ENCODE results near the gene STIMATE.

STIMATE gene

DNA sequence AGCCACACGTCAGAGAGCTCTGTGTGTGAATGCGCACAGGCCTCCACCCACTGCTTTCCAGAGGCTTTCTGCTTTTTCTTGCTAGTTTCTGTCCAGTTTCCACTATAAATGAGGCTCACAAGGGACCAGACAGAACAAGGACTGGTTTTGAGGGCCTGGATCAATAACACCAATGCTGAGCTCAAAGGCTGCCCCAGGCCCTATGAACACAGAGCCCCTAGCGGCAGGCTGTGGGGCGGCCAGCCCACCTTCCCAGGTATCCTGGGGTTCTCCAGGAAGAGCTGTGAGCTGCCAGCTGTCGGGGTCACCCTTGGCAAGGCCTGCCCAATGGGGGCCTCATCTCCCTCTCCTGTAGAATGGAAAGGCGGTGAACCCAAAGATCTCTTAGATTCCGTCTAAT is 104.9 kb downstream of the STIMATE start:
- no peak for DNase-seq (ENCODE audit: low read depth)
- TF ChIP-seq, protein P1, sequence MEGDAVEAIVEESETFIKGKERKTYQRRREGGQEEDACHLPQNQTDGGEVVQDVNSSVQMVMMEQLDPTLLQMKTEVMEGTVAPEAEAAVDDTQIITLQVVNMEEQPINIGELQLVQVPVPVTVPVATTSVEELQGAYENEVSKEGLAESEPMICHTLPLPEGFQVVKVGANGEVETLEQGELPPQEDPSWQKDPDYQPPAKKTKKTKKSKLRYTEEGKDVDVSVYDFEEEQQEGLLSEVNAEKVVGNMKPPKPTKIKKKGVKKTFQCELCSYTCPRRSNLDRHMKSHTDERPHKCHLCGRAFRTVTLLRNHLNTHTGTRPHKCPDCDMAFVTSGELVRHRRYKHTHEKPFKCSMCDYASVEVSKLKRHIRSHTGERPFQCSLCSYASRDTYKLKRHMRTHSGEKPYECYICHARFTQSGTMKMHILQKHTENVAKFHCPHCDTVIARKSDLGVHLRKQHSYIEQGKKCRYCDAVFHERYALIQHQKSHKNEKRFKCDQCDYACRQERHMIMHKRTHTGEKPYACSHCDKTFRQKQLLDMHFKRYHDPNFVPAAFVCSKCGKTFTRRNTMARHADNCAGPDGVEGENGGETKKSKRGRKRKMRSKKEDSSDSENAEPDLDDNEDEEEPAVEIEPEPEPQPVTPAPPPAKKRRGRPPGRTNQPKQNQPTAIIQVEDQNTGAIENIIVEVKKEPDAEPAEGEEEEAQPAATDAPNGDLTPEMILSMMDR (IDR thresholded peaks at IDR 0.05; ENCODE audit: insufficient read depth, low read depth, low read length, missing control alignments) = peak; percentile 46
- no peak overlapping the region for H3K4me3 ChIP-seq (ENCODE audit: low read depth, low read length)

DNA sequence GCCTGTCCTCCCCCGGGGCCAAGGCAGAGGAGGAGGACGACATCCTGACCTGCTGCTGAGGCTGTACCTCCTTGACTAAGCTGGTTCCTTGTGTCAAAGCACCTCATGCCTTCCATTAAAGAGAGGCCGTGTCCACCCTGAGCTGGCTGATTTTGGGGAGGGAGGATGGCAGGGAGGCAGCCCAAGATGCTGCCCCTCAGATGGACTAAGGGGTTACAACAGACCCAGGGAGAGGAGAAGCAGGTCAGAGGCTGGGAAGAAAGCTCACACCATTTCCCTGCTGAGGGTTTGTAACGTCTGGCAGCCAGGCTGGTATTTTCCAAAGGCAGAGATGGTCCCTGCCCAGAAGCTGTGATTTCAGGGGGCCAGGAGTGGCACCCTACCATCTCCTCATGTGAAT is 105.4 kb downstream of the STIMATE start:
- H3K4me3 ChIP-seq (ENCODE audit: low read depth, low read length) = no peak overlapping the region
- DNase-seq (ENCODE audit: low read depth) = no peak
- TF ChIP-seq, protein P1 (IDR thresholded peaks at IDR 0.05; ENCODE audit: insufficient read depth, low read depth, low read length, missing control alignments) = no peak

DNA sequence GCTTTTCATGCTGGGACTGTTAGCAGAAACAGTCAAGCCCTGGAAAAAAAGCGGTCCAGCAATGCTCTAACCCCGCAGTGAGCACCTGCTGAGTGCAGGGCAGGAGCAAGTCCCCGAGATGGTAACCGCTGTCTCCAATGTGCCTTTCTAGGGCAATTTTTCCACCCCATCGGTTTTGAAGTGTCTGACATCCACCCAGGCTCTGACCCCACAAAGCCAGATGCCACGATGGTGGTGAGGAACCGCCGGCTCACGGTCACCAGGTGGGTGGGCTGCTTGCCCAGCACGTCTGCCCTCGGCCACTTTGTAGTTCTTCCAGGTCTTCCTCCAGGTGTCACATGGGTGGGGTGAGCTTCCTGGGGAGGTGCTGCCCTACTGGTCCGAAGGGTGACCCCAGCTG is 106.0 kb downstream of the STIMATE start:
- H3K4me3 ChIP-seq (ENCODE audit: low read depth, low read length) = no peak overlapping the region
- TF ChIP-seq, protein P1 (IDR thresholded peaks at IDR 0.05; ENCODE audit: insufficient read depth, low read depth, low read length, missing control alignments) = no peak
- DNase-seq (ENCODE audit: low read depth) = no peak

DNA sequence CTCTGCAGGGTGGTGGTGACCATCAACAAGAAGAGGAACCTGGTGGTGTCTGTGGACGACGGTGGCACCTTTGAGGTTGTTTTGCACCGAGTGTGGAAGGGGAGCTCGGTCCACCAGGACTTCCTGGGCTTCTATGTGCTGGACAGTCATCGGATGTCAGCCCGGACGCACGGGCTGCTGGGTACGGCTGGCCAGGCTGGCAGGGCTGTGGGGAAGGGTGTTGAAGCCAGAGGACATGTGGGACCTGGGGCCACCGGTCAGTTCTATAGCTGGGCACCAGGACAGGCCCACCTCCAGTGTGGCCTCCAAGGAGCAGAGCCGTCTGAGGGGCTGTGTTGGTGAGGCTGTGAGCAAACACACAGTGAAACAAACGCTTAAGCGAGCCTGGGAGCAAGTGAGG is 106.6 kb downstream of the STIMATE start:
- no peak overlapping the region for H3K4me3 ChIP-seq (ENCODE audit: low read depth, low read length)
- no peak for DNase-seq (ENCODE audit: low read depth)
- TF ChIP-seq, protein P1 (IDR thresholded peaks at IDR 0.05; ENCODE audit: insufficient read depth, low read depth, low read length, missing control alignments) = no peak

DNA sequence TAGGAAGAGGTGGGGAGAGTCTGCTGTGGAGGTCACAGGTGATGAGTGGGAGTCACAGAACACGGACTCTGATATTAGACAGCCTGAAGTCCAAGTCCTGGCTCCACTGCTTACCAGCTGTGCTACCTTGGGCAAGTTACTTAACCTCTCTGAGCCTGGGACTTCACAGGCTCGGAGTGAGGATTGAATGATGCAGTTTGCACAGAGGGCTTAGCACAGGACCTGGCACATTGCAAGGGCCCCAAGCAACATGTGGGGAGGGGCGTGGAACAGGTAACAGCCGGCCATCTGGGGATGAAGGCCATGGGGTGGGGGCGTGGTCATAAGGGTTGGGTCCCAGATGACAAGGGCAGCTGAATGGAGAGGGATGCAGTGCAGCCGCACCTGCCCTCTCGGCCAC is 107.0 kb downstream of the STIMATE start:
- H3K4me3 ChIP-seq (ENCODE audit: low read depth, low read length) = no peak overlapping the region
- TF ChIP-seq, protein P1 (IDR thresholded peaks at IDR 0.05; ENCODE audit: insufficient read depth, low read depth, low read length, missing control alignments) = no peak
- DNase-seq (ENCODE audit: low read depth) = no peak

DNA sequence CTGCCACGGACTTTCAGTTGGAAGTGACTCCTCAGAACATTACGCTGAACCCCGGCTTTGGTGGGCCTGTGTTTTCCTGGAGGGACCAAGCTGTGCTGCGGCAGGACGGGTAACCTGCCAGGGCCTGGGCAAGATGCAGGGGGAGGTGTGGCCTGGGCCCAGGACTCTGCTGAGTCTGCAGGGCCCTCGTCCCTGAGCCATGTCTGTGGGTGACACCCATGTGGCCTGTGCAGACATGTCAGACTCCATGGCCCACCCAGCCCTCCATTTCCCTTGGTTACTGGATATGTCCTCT is 107.7 kb downstream of the STIMATE start:
- DNase-seq (ENCODE audit: low read depth) = no peak

More for the DNA sequence above, 107.7 kb downstream of the STIMATE start:
- no peak overlapping the region for H3K4me3 ChIP-seq (ENCODE audit: low read depth, low read length)
- TF ChIP-seq, protein P1 (IDR thresholded peaks at IDR 0.05; ENCODE audit: insufficient read depth, low read depth, low read length, missing control alignments) = no peak

Data from GM12865 (cell line).